Astrocyte of the cerebellum (primary cell): ENCODE results near the gene PRR19.

Source experiments
- DNase-seq: peaks from one replicate; pipeline ENCODE4 v3.0.0-alpha.2; 2011; ENCODE audit warnings: low read depth
- H3K4me3 ChIP-seq: 2 replicates; pipeline ENCODE4 v1.5.1; 2011; ENCODE audit warnings: mild to moderate bottlenecking, low read depth, low read length, moderate library complexity
- CTCF ChIP-seq: IDR thresholded peaks from 2 replicates; pipeline ENCODE4 v1.5.1; 2012; ENCODE audit warnings: low read length, low read depth, moderate library complexity, mild to moderate bottlenecking; ENCODE audit errors: missing control alignments
- in situ Hi-C: cut with HindIII; loops from 2 replicates; pipeline ENCODE4 v1.10.0; 2017; ENCODE audit warnings: low sequenced_read_pairs

Gene PRR19

GRCh38 chr19:42317535-42317934 is 15.6 kb downstream of the PRR19 start:
- DNase-seq = no peak
- H3K4me3 ChIP-seq = no peak overlapping the region
- no peak for TF ChIP-seq CTCF
- in situ Hi-C loops = no loop called here

DNA sequence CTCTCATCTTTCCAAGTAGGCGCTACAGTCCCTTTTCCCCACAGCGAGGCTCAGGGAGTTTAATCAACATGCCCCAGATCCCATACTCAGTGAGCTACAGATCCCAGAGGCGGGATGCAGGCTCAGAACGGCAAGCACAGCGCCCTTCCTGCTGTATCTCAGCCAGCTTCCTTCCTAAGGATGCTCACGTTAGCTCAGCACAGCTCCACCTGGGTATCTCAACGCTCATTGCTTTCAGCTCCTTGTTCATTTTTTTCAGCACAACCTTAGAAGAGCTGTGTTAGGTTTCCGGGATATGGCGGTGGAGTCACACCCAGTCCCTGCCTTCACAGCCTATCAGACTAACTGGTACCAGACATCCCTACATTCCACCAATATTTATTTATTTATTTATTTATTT is 20.4 kb downstream of the PRR19 start:
- in situ Hi-C loops = no loop called here
- no peak for TF ChIP-seq CTCF
- no peak for DNase-seq
- no peak overlapping the region for H3K4me3 ChIP-seq

GRCh38 chr19:42323473-42323851 is 21.5 kb downstream of the PRR19 start:
- no peak for DNase-seq
- H3K4me3 ChIP-seq = no peak overlapping the region
- in situ Hi-C loops = no loop called here
- TF ChIP-seq CTCF = no peak

GRCh38 chr19:42323852-42324654 is 22.1 kb downstream of the PRR19 start:
- no peak for TF ChIP-seq CTCF
- H3K4me3 ChIP-seq = no peak overlapping the region
- DNase-seq = no peak
- in situ Hi-C loops = no loop called here

GRCh38 chr19:42324655-42325307 is 22.8 kb downstream of the PRR19 start:
- no peak for TF ChIP-seq CTCF
- no peak for DNase-seq
- peak overlapping the region; percentile 11 for H3K4me3 ChIP-seq
- in situ Hi-C loops = no loop called here

DNA sequence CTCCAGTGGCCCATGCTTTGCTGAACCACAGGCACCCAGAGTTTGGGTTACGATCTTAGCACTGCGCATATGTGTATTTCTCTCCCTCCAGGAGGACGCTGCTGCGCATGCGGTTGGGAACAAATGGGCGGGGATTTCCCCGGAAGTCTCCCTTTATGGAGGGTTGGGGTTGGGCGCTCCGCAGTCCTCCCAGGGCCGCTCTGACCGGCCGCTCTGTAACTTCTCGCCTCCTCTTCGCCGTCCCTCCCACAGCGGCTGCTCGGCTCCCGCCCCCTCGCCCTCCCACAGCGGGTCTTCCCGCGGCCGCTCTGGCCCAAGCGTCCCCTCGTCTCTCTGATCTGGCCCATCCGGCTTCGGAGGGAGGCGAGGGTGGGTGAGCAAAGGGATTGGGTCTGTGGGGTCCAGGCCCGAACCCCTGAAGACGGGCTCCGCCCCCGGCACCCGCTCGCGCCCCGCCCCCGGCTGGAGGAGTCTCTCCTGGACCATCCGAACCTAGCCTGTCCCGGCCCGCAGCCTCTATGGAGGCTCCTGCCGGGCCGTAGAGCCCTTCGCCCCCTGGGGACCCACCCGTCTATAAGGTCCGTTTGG is 23.5 kb downstream of the PRR19 start, which contains the start of gene MEGF8:
MEGF8 (plus strand) TSS at position 328 of the 588 bp plus-strand sequence. CDS start 609 bp downstream, outside the sequence.
- TF ChIP-seq CTCF = peak; percentile 95
- in situ Hi-C loops = no loop called here
- H3K4me3 ChIP-seq = peak within 1 kb of the TSS; percentile 90
- peak; percentile 98 for DNase-seq
